Activated T-helper 1 cell treated with anti-CD3 and anti-CD28 coated beads, Interleukin-2, amount 50 U/mL, for 16 hours (primary cell): ENCODE results near the gene HDAC8.
"Not testable (repeated sequence)": the region's sequence is repeated elsewhere in the genome, so short reads cannot be mapped to it uniquely, and the experiment has no call there.

Source experiments
- DNase-seq, 2 donors: peaks; one replicate each; pipeline ENCODE4 v3.0.0-alpha.2; 2020; ENCODE audit warnings: low read depth in 1 of 2, low spot score in 1 of 2

HDAC8 gene

GRCh38 chrX:72326605-72327300 is 245.9 kb downstream of the HDAC8 start:
- DNase-seq = no peak

- not testable (repeated sequence) for DNase-seq
Measured at GRCh38 chrX:72319651-72320050, 253.0 kb downstream of the HDAC8 start.

- DNase-seq = no peak
Measured at GRCh38 chrX:72317139-72317538, 255.5 kb downstream of the HDAC8 start.

GRCh38 chrX:72316408-72317110 is 256.1 kb downstream of the HDAC8 start:
- DNase-seq = no peak

GRCh38 chrX:72314881-72315280 is 257.8 kb downstream of the HDAC8 start:
- no peak for DNase-seq

GRCh38 chrX:72313707-72314641 is 258.7 kb downstream of the HDAC8 start:
- DNase-seq = no peak

GRCh38 chrX:72312311-72312940 is 260.2 kb downstream of the HDAC8 start:
- no peak for DNase-seq

- no peak for DNase-seq
Measured at GRCh38 chrX:72309297-72310071, 263.2 kb downstream of the HDAC8 start.

- no peak for DNase-seq
Measured at GRCh38 chrX:72308566-72309296, 263.9 kb downstream of the HDAC8 start.

- DNase-seq = no peak
Measured at GRCh38 chrX:72308209-72308565, 264.5 kb downstream of the HDAC8 start.

- no peak for DNase-seq
Measured at GRCh38 chrX:72307646-72308051, 265.0 kb downstream of the HDAC8 start.

- no peak for DNase-seq
Measured at GRCh38 chrX:72306851-72307645, 265.6 kb downstream of the HDAC8 start.

- no peak for DNase-seq
Measured at GRCh38 chrX:72306085-72306801, 266.4 kb downstream of the HDAC8 start.

- DNase-seq = no peak
Measured at GRCh38 chrX:72305286-72306084, 267.2 kb downstream of the HDAC8 start, which contains the start of gene CITED1. Gene CITED1 (minus strand): TSS chrX:72305914. CDS start chrX:72302869, 3,045 bp downstream.

GRCh38 chrX:72304877-72305276 is 267.8 kb downstream of the HDAC8 start:
- no peak for DNase-seq

- no peak for DNase-seq
Measured at GRCh38 chrX:72301781-72302180, 270.9 kb downstream of the HDAC8 start.

GRCh38 chrX:72299891-72300630 is 272.6 kb downstream of the HDAC8 start:
- no peak for DNase-seq
